ENCODE results near the gene CCSAP.
"Not testable (repeated sequence)": the region's sequence is repeated elsewhere in the genome, so short reads cannot be mapped to it uniquely, and the experiment has no call there.

CCSAP gene

GRCh38 chr1:229364207-229365065 lies 21.6 kb upstream of the CCSAP start:
- no peak for DNase-seq (ENCODE audit: low read depth in 2 of 2)

- no peak for DNase-seq (ENCODE audit: low read depth in 2 of 2)
These were observed 20.9 kb upstream of the CCSAP start for GRCh38 chr1:229363723-229364122.

- no peak for DNase-seq (ENCODE audit: low read depth in 2 of 2)
These were observed 17.6 kb upstream of the CCSAP start for GRCh38 chr1:229360420-229360819.

- no peak for DNase-seq (ENCODE audit: low read depth in 2 of 2)
These were observed 12.8 kb upstream of the CCSAP start for GRCh38 chr1:229355661-229356060.

- DNase-seq (ENCODE audit: low read depth in 2 of 2), result no peak
These were observed 11.4 kb upstream of the CCSAP start for GRCh38 chr1:229354226-229354625.

GRCh38 chr1:229352975-229353374 lies 10.1 kb upstream of the CCSAP start:
- no peak for DNase-seq (ENCODE audit: low read depth in 2 of 2)

- no peak for DNase-seq (ENCODE audit: low read depth in 2 of 2)
These were observed 6.9 kb upstream of the CCSAP start for GRCh38 chr1:229349463-229350385.

GRCh38 chr1:229347528-229347927 lies 4.7 kb upstream of the CCSAP start:
- DNase-seq (ENCODE audit: low read depth in 2 of 2), result no peak

- no peak for DNase-seq (ENCODE audit: low read depth in 2 of 2)
These were observed 2.3 kb upstream of the CCSAP start for GRCh38 chr1:229344937-229345684.

GRCh38 chr1:229344139-229344538 lies 1.3 kb upstream of the CCSAP start:
- no peak for DNase-seq (ENCODE audit: low read depth in 2 of 2)

- peak; percentile 71 to 72 for DNase-seq (ENCODE audit: low read depth in 2 of 2)
These were observed 832 bp downstream of the CCSAP start for GRCh38 chr1:229341774-229342655.

GRCh38 chr1:229340496-229340895 lies 2.4 kb downstream of the CCSAP start:
- no peak for DNase-seq (ENCODE audit: low read depth in 2 of 2)

GRCh38 chr1:229339520-229339919 lies 3.3 kb downstream of the CCSAP start:
- DNase-seq (ENCODE audit: low read depth in 2 of 2), result no peak

GRCh38 chr1:229339086-229339485 lies 3.8 kb downstream of the CCSAP start:
- no peak for DNase-seq (ENCODE audit: low read depth in 2 of 2)

- DNase-seq (ENCODE audit: low read depth in 2 of 2), result no peak
These were observed 6.5 kb downstream of the CCSAP start for GRCh38 chr1:229336345-229336744.

- no peak for DNase-seq (ENCODE audit: low read depth in 2 of 2)
These were observed 8.1 kb downstream of the CCSAP start for GRCh38 chr1:229334716-229335115.

GRCh38 chr1:229334269-229334668 lies 8.6 kb downstream of the CCSAP start:
- no peak for DNase-seq (ENCODE audit: low read depth in 2 of 2)

- DNase-seq (ENCODE audit: low read depth in 2 of 2), result no peak
These were observed 14.1 kb downstream of the CCSAP start for GRCh38 chr1:229328598-229329362.

GRCh38 chr1:229327765-229328164 lies 15.1 kb downstream of the CCSAP start:
- DNase-seq (ENCODE audit: low read depth in 2 of 2), result not testable (repeated sequence)

- no peak for DNase-seq (ENCODE audit: low read depth in 2 of 2)
These were observed 16.2 kb downstream of the CCSAP start for GRCh38 chr1:229326601-229327000.

All from stimulated activated CD8-positive, alpha-beta memory T cell treated with anti-CD3 and anti-CD28 coated beads, Interleukin-2, amount 100 ng/mL, for 48 hours (primary cell).